Hindlimb muscle (tissue), 1 donor: ENCODE results near the gene ZNF581. TPM values are rescaled to one million over a fixed set of nuclear protein-coding genes. Genes with fewer than 3 reads are reported as not detected.

ENCODE experiments used
- DNase-seq: peaks from one replicate; pipeline ENCODE4 v3.0.0-alpha.2; 2013
- polyA plus RNA-seq: library from polyadenylated mRNA; unstranded; fragments of 120-200 nt; gene quantifications from one replicate; pipeline ENCODE4 v1.2.1, GENCODE V29; 2013; ENCODE audit not compliant: insufficient read length

Gene ZNF581
- polyA plus RNA-seq, 1 donor: 36.4 TPM

DNA sequence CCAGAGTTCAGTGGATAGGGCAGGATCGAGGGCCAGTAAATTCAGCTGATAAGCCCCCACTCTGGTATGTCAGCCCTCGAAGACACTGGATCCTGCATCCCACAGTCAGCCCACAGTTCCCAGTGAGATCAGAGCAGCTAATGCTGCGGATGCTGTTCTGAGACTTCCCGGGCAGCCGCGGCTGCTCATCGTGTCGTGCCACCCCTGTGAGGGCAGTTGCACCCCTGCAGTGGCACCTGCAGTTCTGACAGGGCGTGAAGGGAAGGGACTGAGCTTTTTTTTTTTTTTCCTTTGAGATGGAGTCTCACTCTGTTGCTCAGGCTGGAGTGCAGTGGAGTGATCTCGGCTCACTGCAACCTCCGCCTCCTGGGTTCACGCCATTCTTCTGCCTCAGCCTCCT, 24.1 kb downstream of the ZNF581 start:
- no peak for DNase-seq

DNA sequence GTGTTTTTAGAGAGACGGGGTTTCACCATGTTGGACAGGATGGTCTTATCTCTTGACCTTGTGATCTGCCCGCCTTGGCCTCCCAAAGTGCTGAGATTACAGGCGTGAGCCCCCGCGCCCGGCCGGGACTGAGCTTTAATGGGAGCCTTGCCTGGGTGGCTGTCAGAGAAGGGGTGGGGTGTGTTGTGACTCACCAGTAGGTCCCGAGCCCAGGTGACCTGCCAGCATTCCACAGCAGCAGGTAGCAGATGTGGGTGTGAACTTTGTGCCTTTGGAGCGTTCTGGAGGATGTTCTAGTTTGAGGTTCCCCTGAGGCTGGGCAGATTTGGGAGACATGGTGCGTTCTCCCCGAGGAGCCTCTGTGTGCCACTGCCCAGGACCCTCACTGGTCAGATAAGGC, 24.5 kb downstream of the ZNF581 start:
- no peak for DNase-seq

- DNase-seq: no peak
Observed at GRCh38 chr19:55668603-55669348, 25.3 kb downstream of the ZNF581 start.

- DNase-seq: no peak
Observed at GRCh38 chr19:55669418-55670279, 26.2 kb downstream of the ZNF581 start.

DNA sequence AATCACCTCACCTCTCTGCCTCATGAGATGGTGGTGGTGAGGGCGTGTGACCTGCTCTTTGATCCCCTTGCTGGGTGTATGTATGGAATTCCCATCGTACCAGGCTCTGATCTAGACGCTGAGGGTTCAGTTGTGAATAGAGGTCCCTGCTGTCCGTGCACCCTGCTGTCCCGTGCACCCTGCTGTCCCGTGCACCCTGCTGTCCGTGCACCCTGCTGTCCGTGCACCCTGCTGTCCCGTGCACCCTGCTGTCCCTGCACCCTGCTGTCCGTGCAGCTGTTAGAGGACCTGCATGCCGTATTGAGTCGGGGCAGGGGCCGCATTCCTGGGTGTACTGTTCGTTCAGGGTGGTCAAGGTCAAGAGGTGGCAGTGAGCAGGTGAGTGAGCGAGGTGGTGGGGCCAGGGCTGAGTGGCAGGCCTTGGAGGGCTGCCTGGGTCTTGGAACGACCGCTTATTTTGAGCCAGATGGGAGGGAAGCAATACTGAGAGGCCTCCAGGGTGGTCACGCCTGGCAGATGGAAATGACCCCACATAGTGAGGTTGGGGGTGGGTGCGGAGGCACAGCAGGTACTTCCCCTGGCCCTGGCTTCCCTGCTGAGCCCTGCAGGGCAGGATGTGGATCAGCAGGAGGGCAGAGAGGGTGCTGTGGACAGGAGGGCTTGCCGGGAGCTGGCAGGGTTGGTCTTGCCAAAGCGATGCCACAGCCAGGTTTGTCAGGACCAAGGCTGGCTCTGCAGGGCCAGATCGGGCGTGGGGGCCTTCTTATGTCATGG, 27.0 kb downstream of the ZNF581 start:
- no peak for DNase-seq

GRCh38 chr19:55671054-55671378, 27.6 kb downstream of the ZNF581 start:
- DNase-seq: no peak

DNA sequence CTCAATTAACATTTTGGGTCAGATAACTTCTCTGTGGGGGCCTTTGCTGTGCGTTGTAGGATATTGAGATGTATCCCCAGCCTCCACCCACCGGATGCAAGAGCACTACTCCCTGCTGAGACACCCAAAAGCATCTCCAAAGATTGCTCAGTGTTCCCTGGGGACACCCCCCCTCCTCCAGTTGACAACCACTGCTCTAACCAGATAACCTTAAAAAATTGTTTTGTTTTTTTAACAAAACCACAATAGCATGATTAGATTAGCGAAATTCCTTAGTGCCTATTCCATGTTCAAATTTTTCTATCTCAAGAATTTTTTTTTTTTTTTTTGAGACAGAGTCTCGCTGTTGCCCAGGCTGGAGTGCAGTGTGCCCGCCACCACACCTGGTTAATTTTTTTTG, 29.0 kb downstream of the ZNF581 start:
- no peak for DNase-seq

DNA sequence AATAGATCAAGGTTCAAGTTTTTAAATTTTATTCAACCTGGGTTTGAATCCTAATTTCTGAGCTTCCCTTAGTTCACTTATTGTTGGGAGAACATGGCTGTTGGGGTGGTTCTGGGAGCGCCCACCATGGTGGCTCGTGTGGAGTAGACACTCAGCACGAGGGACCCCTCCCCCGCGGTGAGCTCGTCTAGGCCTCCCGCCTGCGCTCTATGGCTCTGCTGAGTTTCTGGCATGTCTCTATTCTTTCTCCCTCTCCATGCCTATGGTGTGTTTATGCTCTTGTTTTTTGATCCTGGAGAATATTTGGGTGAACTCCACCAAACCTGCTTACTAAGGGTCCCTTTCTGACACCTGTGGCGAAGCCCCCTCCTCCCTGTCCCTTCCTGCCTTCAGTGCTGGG, 30.0 kb downstream of the ZNF581 start:
- DNase-seq: no peak

- no peak for DNase-seq
Observed at GRCh38 chr19:55673889-55674288, 30.4 kb downstream of the ZNF581 start.

GRCh38 chr19:55674459-55674840, 31.0 kb downstream of the ZNF581 start:
- no peak for DNase-seq

- DNase-seq: peak; percentile 96
Observed at GRCh38 chr19:55674841-55675660, 31.6 kb downstream of the ZNF581 start, which contains the start of gene EPN1. Gene EPN1, plus strand, starts transcription at chr19:55675226. Its CDS starts 3,402 bp downstream, at chr19:55678628.

GRCh38 chr19:55675661-55676354, 32.4 kb downstream of the ZNF581 start:
- no peak for DNase-seq

GRCh38 chr19:55676383-55676782, 32.9 kb downstream of the ZNF581 start:
- DNase-seq: no peak

GRCh38 chr19:55676889-55677505, 33.5 kb downstream of the ZNF581 start:
- no peak for DNase-seq

GRCh38 chr19:55677572-55678028, 34.2 kb downstream of the ZNF581 start:
- DNase-seq: no peak

GRCh38 chr19:55678121-55678671, 34.7 kb downstream of the ZNF581 start:
- peak; percentile 31 for DNase-seq

DNA sequence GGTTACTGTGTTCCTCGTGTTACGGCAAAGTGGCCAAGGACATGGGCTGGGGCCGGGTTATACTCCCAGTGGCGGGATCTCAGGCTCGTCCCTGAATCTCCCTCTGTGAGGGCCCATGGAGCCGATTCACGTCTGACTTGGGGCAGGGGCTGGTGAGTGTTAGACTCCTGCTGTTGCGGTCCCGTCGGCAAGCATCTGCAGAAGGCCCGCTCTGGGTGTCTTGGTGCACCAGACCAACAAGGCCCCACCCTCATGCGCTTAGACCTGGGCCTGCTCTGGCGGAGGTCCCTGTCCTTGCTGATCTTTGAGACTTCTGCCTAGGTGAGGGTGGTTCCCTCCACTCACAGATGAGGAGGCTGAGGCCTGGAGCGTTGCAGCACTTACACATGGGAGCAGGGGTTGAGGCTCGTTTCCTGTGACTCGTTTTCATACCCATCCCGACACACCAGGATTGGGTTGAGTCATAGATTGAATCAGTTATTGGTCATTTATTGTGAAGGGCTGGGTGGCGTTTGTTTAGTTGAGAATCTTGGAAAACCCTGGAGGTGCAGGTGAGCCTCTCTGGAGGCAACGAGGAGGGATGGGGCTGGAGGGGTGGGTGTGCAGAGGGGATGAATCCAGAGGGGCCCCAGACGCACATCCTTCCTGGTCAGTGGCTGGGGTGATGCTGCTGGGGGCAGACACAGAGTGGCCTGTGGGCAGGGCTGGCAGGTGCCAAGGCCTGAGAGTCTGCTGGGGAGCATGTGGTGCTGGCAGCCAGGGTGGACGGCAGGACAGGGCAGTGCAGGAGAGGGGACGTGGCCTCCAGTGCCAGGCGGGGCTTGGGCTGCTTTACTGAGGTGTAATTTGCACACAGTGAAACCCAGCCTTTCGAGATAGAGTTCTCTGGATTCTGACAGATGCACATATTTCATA, 36.2 kb downstream of the ZNF581 start:
- no peak for DNase-seq

DNA sequence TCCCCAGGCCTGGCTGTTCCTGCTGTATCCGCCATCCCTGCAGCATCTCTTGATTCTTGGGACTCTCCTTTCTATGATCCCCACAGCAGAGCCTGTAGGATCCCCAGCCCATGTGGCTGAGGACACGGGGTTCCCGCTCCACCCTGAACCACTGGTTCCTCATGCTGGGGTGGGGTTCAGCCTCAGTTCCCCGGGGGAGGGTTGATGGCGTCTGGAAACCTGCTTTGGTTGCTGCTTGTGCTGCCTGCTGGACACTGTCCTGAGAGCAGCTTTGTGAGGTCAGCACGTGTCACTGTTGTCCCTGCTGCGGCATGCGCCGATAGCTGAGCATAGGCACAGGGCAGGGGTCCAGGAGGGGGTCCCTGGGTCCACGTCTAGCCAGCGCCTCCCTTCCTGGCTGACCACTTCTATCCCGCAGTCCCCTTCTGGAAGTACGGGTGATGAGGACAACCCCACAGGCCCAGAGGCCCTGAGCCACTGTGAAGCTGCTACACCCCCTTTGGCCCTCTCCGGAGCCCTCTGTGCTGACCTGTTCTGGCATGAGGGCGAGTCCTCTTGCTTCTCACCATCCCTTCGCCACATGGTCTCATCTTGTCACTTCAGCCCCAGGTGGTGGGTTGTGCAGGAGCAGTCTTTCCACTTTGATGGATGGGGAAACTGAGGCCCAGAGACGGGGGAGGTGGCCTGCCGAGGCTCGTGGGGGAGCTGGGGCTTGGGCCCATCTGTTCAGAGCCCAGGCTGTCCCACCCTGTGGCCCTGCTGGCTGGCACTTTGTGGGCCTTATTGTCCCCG, 37.1 kb downstream of the ZNF581 start:
- DNase-seq: no peak
